Measurements from ENCODE around the gene CAMKMT. TPM values are rescaled to one million over a fixed set of nuclear protein-coding genes. Genes with fewer than 3 reads are reported as not detected.

Gene CAMKMT
- total and polyA plus RNA-seq, 9 of the 15 experiments (the other 6 are each of a cell fraction or from before 2014, with no cell fraction given): 1.6 to 15.3 (median 7.4) TPM

GRCh38 chr2:44805401-44806235, 443.9 kb downstream of the CAMKMT start (continued):
- no peak for TF ChIP-seq AFF1 (IDR thresholded peaks at IDR 0.05; ENCODE audit: low read depth in 1 of 2, partially characterized antibody in 2 of 2)
- TF ChIP-seq HSF4 (CRISPR knock-in tag; IDR thresholded peaks at IDR 0.05; ENCODE audit: borderline replicate concordance): no peak
- no peak for TF ChIP-seq TRIM24 (IDR thresholded peaks at IDR 0.05)

GRCh38 chr2:44807201-44808025, 445.7 kb downstream of the CAMKMT start:
- Histone ChIP-seq H3K9me1 (ENCODE audit: control insufficient read depth, insufficient read depth, low read length) (no peaks in the 10 kb centered on the region), H3K4me2 (ENCODE audit: insufficient read depth, low read length) (no peak overlapping the region), H3K4me3 (no peak overlapping the region), H4K20me1 (replicated peaks; ENCODE audit: control insufficient read depth, insufficient read depth, low read length) (no peaks in the 10 kb centered on the region; the same call in 1 of the 2 replicates), H3K27me3 (ENCODE audit: control insufficient read depth in 2 of 2, insufficient read depth in 2 of 2, low read length in 2 of 2) (peaks cover 41 to 42% of the 10 kb centered on the region in 2 experiments), H3K4me1 (replicated peaks in 1 of 2; ENCODE audit: control insufficient read depth in 2 of 2, insufficient read depth in 2 of 2, low read length in 2 of 2) (peaks cover 0 to 7% of the 10 kb centered on the region in 2 experiments; a peak in 1 of 5 replicates), H3K36me3 (ENCODE audit: control insufficient read depth, insufficient read depth, low read length) (no peaks in the 10 kb centered on the region), H3K9ac (ENCODE audit: insufficient read depth in 1 of 2, low read depth in 2 of 2, low read length in 2 of 2) (no peak overlapping the region), H2AFZ (ENCODE audit: low read depth, low read length) (no peak overlapping the region), H3K27ac (ENCODE audit: extremely low read depth, low read depth, low read length) (no peak overlapping the region), H3K9me3 (replicated peaks; ENCODE audit: control insufficient read depth, insufficient read depth, low read depth, low read length) (no peaks in the 10 kb centered on the region), H3K79me2 (ENCODE audit: control insufficient read depth, insufficient read depth, low read length) (no peaks in the 10 kb centered on the region)
- ATAC-seq (no peak), DNase-seq (ENCODE audit: extremely low read depth in 1 of 4, low spot score in 3 of 4) (no peak), FAIRE-seq (no peak)
- CTCF ChIA-PET (ENCODE audit: low intra/inter-chr PET ratio): no interaction called here
- TF ChIP-seq CSDE1 (IDR thresholded peaks at IDR 0.05) (no peak), CBX2 (IDR thresholded peaks at IDR 0.05; ENCODE audit: insufficient read depth, low read length, poor library complexity, severe bottlenecking) (peak; percentile 49)
- BruUV-seq (replicated peaks): no TSS peak
- in situ Hi-C loops (cut with MboI): no loop called here
- POLR2A ChIA-PET: no interaction called here
- under 1% methylated on average over 14 of the region's 14 CpGs for WGBS (ENCODE audit: insufficient coverage, low coverage, missing lambda C conversion rate)
- intact Hi-C loops (cut with micrococcal nuclease): no loop called here
